ENCODE results near the gene ZP1.
"Not testable (repeated sequence)": the region's sequence is repeated elsewhere in the genome, so short reads cannot be mapped to it uniquely, and the experiment has no call there.

ZP1 gene, protein sequence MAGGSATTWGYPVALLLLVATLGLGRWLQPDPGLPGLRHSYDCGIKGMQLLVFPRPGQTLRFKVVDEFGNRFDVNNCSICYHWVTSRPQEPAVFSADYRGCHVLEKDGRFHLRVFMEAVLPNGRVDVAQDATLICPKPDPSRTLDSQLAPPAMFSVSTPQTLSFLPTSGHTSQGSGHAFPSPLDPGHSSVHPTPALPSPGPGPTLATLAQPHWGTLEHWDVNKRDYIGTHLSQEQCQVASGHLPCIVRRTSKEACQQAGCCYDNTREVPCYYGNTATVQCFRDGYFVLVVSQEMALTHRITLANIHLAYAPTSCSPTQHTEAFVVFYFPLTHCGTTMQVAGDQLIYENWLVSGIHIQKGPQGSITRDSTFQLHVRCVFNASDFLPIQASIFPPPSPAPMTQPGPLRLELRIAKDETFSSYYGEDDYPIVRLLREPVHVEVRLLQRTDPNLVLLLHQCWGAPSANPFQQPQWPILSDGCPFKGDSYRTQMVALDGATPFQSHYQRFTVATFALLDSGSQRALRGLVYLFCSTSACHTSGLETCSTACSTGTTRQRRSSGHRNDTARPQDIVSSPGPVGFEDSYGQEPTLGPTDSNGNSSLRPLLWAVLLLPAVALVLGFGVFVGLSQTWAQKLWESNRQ

GRCh38 chr11:60866911-60867870 lies at the start of gene ZP1:
ZP1 (plus strand) TSS chr11:60867542; CDS start chr11:60867562, 20 bp downstream.
- no peak for DNase-seq (ENCODE audit: low read depth in 2 of 2, low spot score in 1 of 2)

GRCh38 chr11:60818057-60818456 lies 49.3 kb upstream of the ZP1 start:
- DNase-seq (ENCODE audit: low read depth in 2 of 2, low spot score in 1 of 2) = no peak

GRCh38 chr11:60821827-60822599 lies 45.3 kb upstream of the ZP1 start:
- no peak for DNase-seq (ENCODE audit: low read depth in 2 of 2, low spot score in 1 of 2)

GRCh38 chr11:60823745-60824306 lies 43.5 kb upstream of the ZP1 start:
- not testable (repeated sequence) for DNase-seq (ENCODE audit: low read depth in 2 of 2, low spot score in 1 of 2)

- no peak for DNase-seq (ENCODE audit: low read depth in 2 of 2, low spot score in 1 of 2)
These were observed 42.2 kb upstream of the ZP1 start for GRCh38 chr11:60825118-60825517.

- DNase-seq (ENCODE audit: low read depth in 2 of 2, low spot score in 1 of 2) = no peak
These were observed 41.6 kb upstream of the ZP1 start for GRCh38 chr11:60825790-60826189.

DNA sequence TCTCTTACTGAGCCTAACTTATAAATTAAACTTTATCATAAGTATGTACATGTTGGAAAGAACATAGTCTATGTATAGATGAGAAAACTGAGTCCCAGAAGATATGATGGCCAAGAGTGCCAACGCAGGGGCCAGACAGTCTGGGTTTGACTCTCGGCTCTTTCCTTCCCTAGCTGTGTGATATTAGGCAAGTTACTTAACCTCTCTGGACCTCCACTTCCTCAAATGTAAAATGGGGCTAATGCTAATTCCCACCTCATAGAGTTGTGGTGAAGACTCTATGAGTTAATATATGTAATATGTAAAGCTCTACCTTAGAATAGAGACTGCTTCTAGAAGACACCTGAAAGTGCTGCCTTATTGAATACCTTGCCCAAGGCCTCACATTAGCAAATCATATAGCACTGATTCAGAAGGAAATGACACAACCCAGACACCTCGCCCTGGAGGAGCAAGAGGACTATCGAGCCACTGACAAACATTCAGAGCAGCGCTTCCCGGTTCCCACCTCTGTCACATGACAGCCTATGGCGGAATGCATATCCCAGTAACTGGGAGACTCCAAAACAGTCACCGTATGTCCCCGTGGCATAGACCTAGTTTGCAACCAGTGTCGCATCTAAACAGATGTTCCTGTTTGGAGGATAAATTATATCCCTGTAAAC lies 36.7 kb upstream of the ZP1 start:
- DNase-seq (ENCODE audit: low read depth in 2 of 2, low spot score in 1 of 2) = no peak

GRCh38 chr11:60831143-60831500 lies 36.2 kb upstream of the ZP1 start:
- DNase-seq (ENCODE audit: low read depth in 2 of 2, low spot score in 1 of 2) = peak; percentile 60 to 71

GRCh38 chr11:60831501-60832079 lies 35.8 kb upstream of the ZP1 start:
- no peak for DNase-seq (ENCODE audit: low read depth in 2 of 2, low spot score in 1 of 2)

DNA sequence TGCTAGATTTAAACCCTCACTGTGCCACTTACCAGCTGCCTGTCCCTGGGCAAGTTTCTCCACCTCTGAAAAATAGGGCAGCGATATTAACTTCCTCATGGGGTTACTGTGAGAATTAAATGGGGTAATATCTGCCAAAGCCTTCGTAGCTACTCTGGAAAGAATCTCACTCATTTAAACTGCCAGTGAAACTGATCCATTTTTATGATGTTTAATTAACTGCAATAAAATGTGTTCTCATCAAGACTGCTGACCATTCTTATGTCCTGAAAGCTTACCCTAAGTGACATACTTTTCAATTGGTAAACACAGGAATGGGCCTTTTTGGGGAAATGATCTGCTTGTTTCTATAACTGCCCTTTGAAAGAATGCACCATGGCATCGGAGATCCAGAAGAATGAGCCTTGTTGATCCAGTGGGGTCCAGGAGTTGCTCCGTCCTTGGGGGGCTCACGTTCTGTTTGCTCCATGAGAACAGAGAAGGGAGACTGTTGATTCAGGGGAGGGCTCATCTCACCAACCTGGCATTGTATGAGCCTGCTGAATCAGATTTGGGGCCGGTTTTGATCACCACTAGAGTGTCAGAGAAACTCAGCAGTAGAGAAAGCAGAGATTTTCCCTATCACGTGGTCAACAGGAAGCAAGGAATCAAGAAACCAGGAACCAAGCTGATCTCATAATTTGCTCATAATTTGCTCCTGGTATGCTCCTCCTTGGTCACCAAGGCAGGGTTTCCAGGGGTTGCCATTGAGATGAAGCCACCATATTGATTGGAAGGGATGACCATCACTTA lies 32.4 kb upstream of the ZP1 start:
- DNase-seq (ENCODE audit: low read depth in 2 of 2, low spot score in 1 of 2) = no peak

DNA sequence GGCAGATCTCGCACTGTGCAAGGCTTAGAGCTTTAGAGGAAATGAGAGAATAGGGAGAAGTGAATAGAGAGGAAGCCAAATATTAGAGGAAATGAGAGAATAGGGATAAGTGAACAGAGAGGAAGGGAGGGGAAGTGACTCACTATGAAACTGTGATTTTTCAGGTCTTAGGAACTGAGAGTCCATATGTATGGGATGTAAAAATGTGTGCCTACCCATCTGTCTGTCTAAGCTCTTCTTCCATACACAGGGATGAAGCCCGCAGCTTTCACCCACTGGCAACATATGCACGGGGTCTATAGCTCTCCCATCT lies 31.9 kb upstream of the ZP1 start:
- no peak for DNase-seq (ENCODE audit: low read depth in 2 of 2, low spot score in 1 of 2)

- DNase-seq (ENCODE audit: low read depth in 2 of 2, low spot score in 1 of 2) = no peak
These were observed 30.4 kb upstream of the ZP1 start for GRCh38 chr11:60836866-60837515.

GRCh38 chr11:60838132-60838531 lies 29.2 kb upstream of the ZP1 start:
- DNase-seq (ENCODE audit: low read depth in 2 of 2, low spot score in 1 of 2) = no peak

GRCh38 chr11:60840470-60841430 lies 26.6 kb upstream of the ZP1 start:
- DNase-seq (ENCODE audit: low read depth in 2 of 2, low spot score in 1 of 2) = no peak

DNA sequence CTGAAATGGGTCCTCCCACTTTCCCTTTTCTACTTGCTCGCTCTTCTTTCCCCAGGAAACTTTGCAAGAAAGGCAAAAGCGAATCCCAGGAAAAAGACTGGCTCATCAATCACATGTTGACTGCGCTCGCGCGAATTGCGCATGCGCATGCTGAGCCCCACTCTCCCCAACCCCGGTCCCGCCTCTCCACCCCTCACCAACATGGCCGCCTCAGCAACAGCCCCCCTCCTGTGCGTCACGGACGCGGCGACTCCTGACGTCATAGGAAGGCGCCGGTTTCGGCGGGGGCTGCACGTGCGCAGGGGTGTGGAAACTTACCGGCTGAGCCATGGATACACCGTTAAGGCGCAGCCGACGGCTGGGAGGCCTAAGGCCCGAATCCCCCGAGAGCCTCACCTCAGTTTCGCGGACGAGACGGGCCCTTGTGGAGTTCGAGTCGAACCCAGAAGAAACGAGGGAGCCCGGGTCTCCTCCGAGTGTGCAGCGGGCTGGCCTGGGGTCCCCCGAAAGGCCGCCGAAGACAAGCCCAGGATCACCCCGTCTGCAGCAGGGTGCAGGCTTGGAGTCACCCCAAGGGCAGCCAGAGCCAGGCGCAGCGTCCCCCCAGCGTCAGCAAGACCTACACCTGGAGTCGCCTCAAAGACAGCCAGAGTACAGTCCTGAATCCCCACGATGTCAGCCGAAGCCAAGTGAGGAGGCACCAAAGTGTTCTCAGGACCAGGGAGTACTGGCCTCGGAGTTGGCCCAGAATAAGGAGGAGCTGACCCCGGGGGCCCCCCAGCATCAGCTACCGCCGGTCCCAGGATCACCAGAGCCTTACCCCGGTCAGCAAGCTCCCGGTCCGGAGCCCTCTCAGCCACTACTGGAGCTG lies 25.3 kb upstream of the ZP1 start, which contains the start of gene CCDC86:
Gene CCDC86, plus strand, starts transcription at position 317 of the 871 bp plus-strand sequence. Its CDS starts 12 bp downstream, at position 329.
- peak; percentile 97 to 99 for DNase-seq (ENCODE audit: low read depth in 2 of 2, low spot score in 1 of 2)
